HEK293 (cell line): ENCODE measurements around the gene NUP54.

ENCODE experiments used
- CTCF ChIA-PET: fragments of 350-600 bp; formaldehyde crosslinking; extraction: SDS; loops from one replicate; lab custom pipeline; 2021; ENCODE audit warnings: antibody characterized with exemption; lab: Yijun Ruan, JAX
- POLR2A ChIA-PET: fragments of 300-600 bp; formaldehyde crosslinking; extraction: SDS; loops from one replicate; lab custom pipeline; 2020; ENCODE audit warnings: antibody characterized with exemption, inconsistent platforms; lab: Yijun Ruan, JAX
- H3K27ac ChIP-seq: fragments of 200-500 bp; sonication (Bioruptor generic); 2 replicates; pipeline ENCODE4 v1.5.1; 2014; ENCODE audit warnings: low read depth, low read length, control low read depth, inconsistent platforms; ENCODE audit errors: extremely low read depth
- H3K36me3 ChIP-seq, 2 experiments: fragments of 200-500 bp in 1 of 2; sonication (Bioruptor generic) in 1 of 2; 1 replicate in 1 of 2; 2 replicates in 1 of 2; pipeline ENCODE4 v1.5.1; 2014 to 2017; ENCODE audit warnings: inconsistent platforms in 2 of 2, low read length in 2 of 2; ENCODE audit not compliant: control insufficient read depth in 2 of 2, insufficient read depth in 1 of 2
- H3K4me1 ChIP-seq: fragments of 200-500 bp; sonication (Bioruptor generic); 2 replicates; pipeline ENCODE4 v1.5.1; 2014; ENCODE audit warnings: mild to moderate bottlenecking, low read length, inconsistent platforms; ENCODE audit not compliant: control insufficient read depth, insufficient read depth
- H3K4me3 ChIP-seq: 2 replicates; pipeline ENCODE4 v1.5.1; 2011; ENCODE audit warnings: low read depth, mild to moderate bottlenecking, control low read depth, low read length, moderate library complexity
- H3K9me3 ChIP-seq: fragments of 200-500 bp; sonication (Bioruptor generic); 2 replicates; pipeline ENCODE4 v1.5.1; 2014; ENCODE audit warnings: low read depth, low read length, inconsistent platforms; ENCODE audit not compliant: control insufficient read depth, insufficient read depth
- FEZF1 ChIP-seq: fragments of 450-650 bp; formaldehyde crosslinking; IDR thresholded peaks from 2 replicates; pipeline ENCODE4 v1.5.1; 2016; ENCODE audit warnings: missing biosample characterization, missing genetic modification characterization
- INSM2 ChIP-seq: fragments of 450-650 bp; formaldehyde crosslinking; IDR thresholded peaks from 2 replicates; pipeline ENCODE4 v1.5.1; 2016; ENCODE audit warnings: missing biosample characterization, missing genetic modification characterization
- KLF17 ChIP-seq: fragments of 450-650 bp; formaldehyde crosslinking; IDR thresholded peaks from 2 replicates; pipeline ENCODE4 v1.5.1; 2016; ENCODE audit warnings: missing biosample characterization, missing genetic modification characterization
- REPIN1 ChIP-seq: fragments of 450-650 bp; formaldehyde crosslinking; IDR thresholded peaks from 2 replicates; pipeline ENCODE4 v1.5.1; 2017; ENCODE audit warnings: missing biosample characterization, missing genetic modification characterization, low read depth
- SP3 ChIP-seq: fragments of 450-650 bp; formaldehyde crosslinking; IDR thresholded peaks from 2 replicates; pipeline ENCODE4 v1.5.1; 2016; ENCODE audit warnings: missing biosample characterization, missing genetic modification characterization
- ZBTB17 ChIP-seq: fragments of 450-650 bp; formaldehyde crosslinking; IDR thresholded peaks from 2 replicates; pipeline ENCODE4 v1.5.1; 2016; ENCODE audit warnings: missing biosample characterization, missing genetic modification characterization
- ZBTB26 ChIP-seq: fragments of 450-650 bp; formaldehyde crosslinking; optimal IDR thresholded peaks from 2 replicates; pipeline ENCODE3; 2016; ENCODE audit warnings: missing biosample characterization, mild to moderate bottlenecking, missing genetic modification characterization
- ZBTB49 ChIP-seq: fragments of 450-650 bp; formaldehyde crosslinking; IDR thresholded peaks from 2 replicates; pipeline ENCODE4 v1.5.1; 2016; ENCODE audit warnings: missing biosample characterization, missing genetic modification characterization, low read depth
- ZBTB7A ChIP-seq: fragments of 450-650 bp; formaldehyde crosslinking; IDR thresholded peaks from 2 replicates; pipeline ENCODE4 v1.5.1; 2016; ENCODE audit warnings: low read depth, missing biosample characterization, missing genetic modification characterization
- ZNF19 ChIP-seq: fragments of 450-650 bp; formaldehyde crosslinking; IDR thresholded peaks from 2 replicates; pipeline ENCODE4; 2016; ENCODE audit warnings: missing biosample characterization, missing genetic modification characterization, low read depth
- ZNF26 ChIP-seq: fragments of 450-650 bp; formaldehyde crosslinking; IDR thresholded peaks from 2 replicates; pipeline ENCODE4 v1.5.1; 2016; ENCODE audit warnings: missing biosample characterization, missing genetic modification characterization
- ZNF514 ChIP-seq: fragments of 450-650 bp; formaldehyde crosslinking; IDR thresholded peaks from 2 replicates; pipeline ENCODE4 v1.5.1; 2016; ENCODE audit warnings: missing biosample characterization, missing genetic modification characterization
- ZNF555 ChIP-seq: fragments of 450-650 bp; formaldehyde crosslinking; conservative IDR thresholded peaks from 2 replicates; pipeline ENCODE4 v1.5.1; 2017; ENCODE audit warnings: missing biosample characterization, mild to moderate bottlenecking, missing genetic modification characterization, inconsistent platforms
- ZNF585B ChIP-seq: fragments of 450-650 bp; formaldehyde crosslinking; IDR thresholded peaks from 2 replicates; pipeline ENCODE4 v1.5.1; 2016; ENCODE audit warnings: missing biosample characterization, missing genetic modification characterization
- ZNF623 ChIP-seq: fragments of 450-650 bp; formaldehyde crosslinking; IDR thresholded peaks from 2 replicates; pipeline ENCODE4 v1.5.1; 2016; ENCODE audit warnings: missing biosample characterization, missing genetic modification characterization
- ZNF692 ChIP-seq: fragments of 450-650 bp; formaldehyde crosslinking; IDR thresholded peaks from 2 replicates; pipeline ENCODE4 v1.5.1; 2016; ENCODE audit warnings: missing biosample characterization, missing genetic modification characterization
- ZNF776 ChIP-seq: fragments of 450-650 bp; formaldehyde crosslinking; IDR thresholded peaks from 2 replicates; pipeline ENCODE4 v1.5.0; 2017; ENCODE audit warnings: missing biosample characterization, missing genetic modification characterization, borderline replicate concordance

The NUP54 gene

GRCh38 chr4:76194325-76194724, 46.1 kb upstream of the NUP54 start:
- Histone ChIP-seq H3K9me3 (no peaks in the 10 kb centered on the region), H3K4me1 (no peaks in the 10 kb centered on the region; the same call in 1 of the 2 replicates), H3K36me3 (peaks cover 0 to 48% of the 10 kb centered on the region in 2 experiments; a peak in 1 of 3 replicates), H3K4me3 (no peak overlapping the region), H3K27ac (no peak overlapping the region)
- CTCF ChIA-PET: no interaction called here
- no peak for TF ChIP-seq ZNF514
- TF ChIP-seq ZBTB49 (tag by site-specific recombination): no peak
- no peak for TF ChIP-seq ZBTB17 (tag by site-specific recombination)
- TF ChIP-seq FEZF1 (tag by site-specific recombination): no peak
- TF ChIP-seq ZBTB7A (tag by site-specific recombination): no peak
- TF ChIP-seq ZNF623: no peak
- TF ChIP-seq INSM2 (tag by site-specific recombination): no peak
- TF ChIP-seq ZNF585B (tag by site-specific recombination): no peak
- no peak for TF ChIP-seq ZBTB26 (tag by site-specific recombination)
- TF ChIP-seq SP3: no peak
- TF ChIP-seq ZNF776: no peak
- no peak for TF ChIP-seq KLF17 (tag by site-specific recombination)
- no peak for TF ChIP-seq ZNF26 (tag by site-specific recombination)
- no peak for TF ChIP-seq ZNF555 (tag by site-specific recombination)
- TF ChIP-seq ZNF692 (tag by site-specific recombination): no peak
- TF ChIP-seq REPIN1 (tag by site-specific recombination): no peak
- no peak for TF ChIP-seq ZNF19 (tag by site-specific recombination)
- POLR2A ChIA-PET: no interaction called here
